SJSA1 (cell line): ENCODE measurements around the gene LRPAP1. TPM values are rescaled to one million over a fixed set of nuclear protein-coding genes. Genes with fewer than 3 reads are reported as not detected.

Experiments
- DNase-seq, 2 experiments: peaks; one replicate each; pipeline ENCODE4 v3.0.0-alpha.2; 2015 to 2020; ENCODE audit warnings: low spot score in 2 of 2, low read depth in 1 of 2
- H3K27ac ChIP-seq: fragments of 250-450 bp; sonication (Bioruptor Pico); 2 replicates; pipeline ENCODE4 v1.5.1; 2020; ENCODE audit warnings: mild to moderate bottlenecking, moderate library complexity
- H3K27me3 ChIP-seq: fragments of 250-450 bp; sonication (Bioruptor Pico); replicated peaks from 2 replicates; pipeline ENCODE4 v1.5.1; 2020; ENCODE audit warnings: mild to moderate bottlenecking, moderate library complexity
- H3K36me3 ChIP-seq: fragments of 250-450 bp; sonication (Bioruptor Pico); 2 replicates; pipeline ENCODE4 v1.5.1; 2020; ENCODE audit warnings: mild to moderate bottlenecking
- H3K4me1 ChIP-seq: fragments of 250-450 bp; sonication (Bioruptor Pico); replicated peaks from 2 replicates; pipeline ENCODE4 v1.6.1; 2021; ENCODE audit warnings: mild to moderate bottlenecking
- H3K4me3 ChIP-seq: fragments of 250-450 bp; sonication (Bioruptor Pico); 2 replicates; pipeline ENCODE4 v1.5.1; 2020; ENCODE audit warnings: mild to moderate bottlenecking
- H3K9me3 ChIP-seq: fragments of 250-450 bp; sonication (Bioruptor Pico); replicated peaks from 2 replicates; pipeline ENCODE4 v1.5.1; 2020; ENCODE audit warnings: mild to moderate bottlenecking
- total RNA-seq: library from RNA; depleted of rRNA; stranded (reverse); fragments of >200 nt; shearing (Covaris generic); gene quantifications from 2 replicates; pipeline ENCODE4 v1.2.3, GENCODE V29; 2014

LRPAP1 gene
- total RNA-seq, 1 experiment from 2014 or later: 148 TPM

GRCh38 chr4:3531318-3531878 lies 824 bp downstream of the LRPAP1 start:
- Histone ChIP-seq H3K36me3 (no peaks in the 10 kb centered on the region), H3K27ac (no peak overlapping the region), H3K9me3 (no peaks in the 10 kb centered on the region), H3K4me3 (peak overlapping the region; percentile 58), H3K4me1 (peaks cover 8% of the 10 kb centered on the region), H3K27me3 (no peaks in the 10 kb centered on the region)
- peak in 1 of 2 experiments; percentile 1 for DNase-seq

GRCh38 chr4:3530663-3531254 lies 1.5 kb downstream of the LRPAP1 start:
- Histone ChIP-seq H3K27me3 (no peaks in the 10 kb centered on the region), H3K9me3 (no peaks in the 10 kb centered on the region), H3K36me3 (no peaks in the 10 kb centered on the region), H3K27ac (no peak overlapping the region), H3K4me1 (peaks cover 8% of the 10 kb centered on the region), H3K4me3 (no peak overlapping the region)
- DNase-seq: no peak

GRCh38 chr4:3530051-3530450 lies 2.2 kb downstream of the LRPAP1 start:
- H3K4me1 ChIP-seq: peaks cover 8% of the 10 kb centered on the region
- no peaks in the 10 kb centered on the region for H3K36me3 ChIP-seq
- no peaks in the 10 kb centered on the region for H3K9me3 ChIP-seq
- H3K4me3 ChIP-seq: no peak overlapping the region
- no peak overlapping the region for H3K27ac ChIP-seq
- H3K27me3 ChIP-seq: no peaks in the 10 kb centered on the region
- no peak for DNase-seq

- no peaks in the 10 kb centered on the region for H3K9me3 ChIP-seq
- no peaks in the 10 kb centered on the region for H3K36me3 ChIP-seq
- H3K4me3 ChIP-seq: no peak overlapping the region
- H3K27me3 ChIP-seq: no peaks in the 10 kb centered on the region
- peaks cover 8% of the 10 kb centered on the region for H3K4me1 ChIP-seq
- H3K27ac ChIP-seq: no peak overlapping the region
- no peak for DNase-seq
Measured at GRCh38 chr4:3529363-3529762, 2.9 kb downstream of the LRPAP1 start.

GRCh38 chr4:3527914-3528876 lies 4.0 kb downstream of the LRPAP1 start:
- no peaks in the 10 kb centered on the region for H3K9me3 ChIP-seq
- peak in 1 of 2 experiments; percentile 16 for DNase-seq
- H3K36me3 ChIP-seq: no peaks in the 10 kb centered on the region
- peaks cover 8% of the 10 kb centered on the region for H3K4me1 ChIP-seq
- no peak overlapping the region for H3K27ac ChIP-seq
- no peaks in the 10 kb centered on the region for H3K27me3 ChIP-seq
- H3K4me3 ChIP-seq: no peak overlapping the region

GRCh38 chr4:3527101-3527913 lies 4.9 kb downstream of the LRPAP1 start:
- no peak overlapping the region for H3K27ac ChIP-seq
- H3K4me1 ChIP-seq: 0 out of 2 replicates have a peak, but pooled peaks cover 4% of the 10 kb centered on the region
- H3K27me3 ChIP-seq: no peaks in the 10 kb centered on the region
- no peaks in the 10 kb centered on the region for H3K36me3 ChIP-seq
- no peaks in the 10 kb centered on the region for H3K9me3 ChIP-seq
- H3K4me3 ChIP-seq: no peak overlapping the region
- peak in 1 of 2 experiments; percentile 18 for DNase-seq

GRCh38 chr4:3526456-3526855 lies 5.8 kb downstream of the LRPAP1 start:
- Histone ChIP-seq H3K27ac (no peak overlapping the region), H3K4me3 (no peak overlapping the region), H3K4me1 (0 out of 2 replicates have a peak, but pooled peaks cover 2% of the 10 kb centered on the region), H3K36me3 (no peaks in the 10 kb centered on the region), H3K27me3 (no peaks in the 10 kb centered on the region), H3K9me3 (no peaks in the 10 kb centered on the region)
- no peak for DNase-seq

GRCh38 chr4:3525532-3526430 lies 6.4 kb downstream of the LRPAP1 start:
- Histone ChIP-seq H3K27me3 (no peaks in the 10 kb centered on the region), H3K4me3 (no peak overlapping the region), H3K27ac (no peak overlapping the region), H3K36me3 (no peaks in the 10 kb centered on the region), H3K9me3 (no peaks in the 10 kb centered on the region), H3K4me1 (no peaks in the 10 kb centered on the region)
- DNase-seq: no peak

GRCh38 chr4:3524920-3525319 lies 7.3 kb downstream of the LRPAP1 start:
- no peak for DNase-seq
- H3K9me3 ChIP-seq: no peaks in the 10 kb centered on the region
- no peaks in the 10 kb centered on the region for H3K36me3 ChIP-seq
- H3K4me3 ChIP-seq: no peak overlapping the region
- no peaks in the 10 kb centered on the region for H3K27me3 ChIP-seq
- no peaks in the 10 kb centered on the region for H3K4me1 ChIP-seq
- no peak overlapping the region for H3K27ac ChIP-seq

- Histone ChIP-seq H3K9me3 (no peaks in the 10 kb centered on the region), H3K4me3 (no peak overlapping the region), H3K36me3 (no peaks in the 10 kb centered on the region), H3K27ac (no peak overlapping the region), H3K4me1 (no peaks in the 10 kb centered on the region), H3K27me3 (no peaks in the 10 kb centered on the region)
- no peak for DNase-seq
Measured at GRCh38 chr4:3524349-3524748, 7.9 kb downstream of the LRPAP1 start.

- DNase-seq: no peak
- H3K4me1 ChIP-seq: no peaks in the 10 kb centered on the region
- no peak overlapping the region for H3K4me3 ChIP-seq
- no peaks in the 10 kb centered on the region for H3K9me3 ChIP-seq
- H3K27me3 ChIP-seq: no peaks in the 10 kb centered on the region
- H3K36me3 ChIP-seq: no peaks in the 10 kb centered on the region
- no peak overlapping the region for H3K27ac ChIP-seq
Measured at GRCh38 chr4:3523628-3524221, 8.5 kb downstream of the LRPAP1 start.

- Histone ChIP-seq H3K4me1 (no peaks in the 10 kb centered on the region), H3K27me3 (no peaks in the 10 kb centered on the region), H3K27ac (no peak overlapping the region), H3K4me3 (no peak overlapping the region), H3K36me3 (no peaks in the 10 kb centered on the region), H3K9me3 (no peaks in the 10 kb centered on the region)
- no peak for DNase-seq
Measured at GRCh38 chr4:3523146-3523627, 9.0 kb downstream of the LRPAP1 start.
